DMS153 treated with DMSO at 0.1 percent for 48 hours (cell line): ENCODE results near the gene HSD11B2.

Experiments
- DNase-seq: peaks from one replicate; lab custom pipeline; 2025; ENCODE audit not compliant: unreplicated experiment; lab: John Stamatoyannopoulos, UW

Gene HSD11B2

GRCh38 chr16:67396159-67397035, 34.5 kb upstream of the HSD11B2 start:
- DNase-seq = peak; percentile 79

GRCh38 chr16:67397036-67397801, 33.7 kb upstream of the HSD11B2 start:
- DNase-seq = no peak

GRCh38 chr16:67397812-67398545, 32.9 kb upstream of the HSD11B2 start:
- no peak for DNase-seq

GRCh38 chr16:67398546-67399217, 32.2 kb upstream of the HSD11B2 start:
- no peak for DNase-seq

- DNase-seq = no peak
Observed at GRCh38 chr16:67399218-67399733, 31.6 kb upstream of the HSD11B2 start.

- DNase-seq = no peak
Observed at GRCh38 chr16:67399749-67400704, 30.9 kb upstream of the HSD11B2 start.

GRCh38 chr16:67400901-67401300, 30.0 kb upstream of the HSD11B2 start:
- no peak for DNase-seq

GRCh38 chr16:67403976-67404555, 26.9 kb upstream of the HSD11B2 start:
- DNase-seq = no peak

GRCh38 chr16:67404740-67405226, 26.1 kb upstream of the HSD11B2 start:
- no peak for DNase-seq

GRCh38 chr16:67405336-67405735, 25.6 kb upstream of the HSD11B2 start:
- no peak for DNase-seq

- no peak for DNase-seq
Observed at GRCh38 chr16:67406111-67406971, 24.6 kb upstream of the HSD11B2 start.

- DNase-seq = no peak
Observed at GRCh38 chr16:67407176-67407787, 23.6 kb upstream of the HSD11B2 start.

GRCh38 chr16:67407788-67408452, 23.0 kb upstream of the HSD11B2 start:
- DNase-seq = no peak

GRCh38 chr16:67409631-67410030, 21.3 kb upstream of the HSD11B2 start:
- DNase-seq = no peak

- DNase-seq = no peak
Observed at GRCh38 chr16:67411339-67411738, 19.6 kb upstream of the HSD11B2 start.

- DNase-seq = no peak
Observed at GRCh38 chr16:67412294-67412693, 18.6 kb upstream of the HSD11B2 start.
